Activated naive CD4-positive, alpha-beta T cell treated with anti-CD3 and anti-CD28 coated beads, Interleukin-2, amount 50 U/mL, for 16 hours (primary cell): Measurements from ENCODE around the gene ADAMTSL3.

Experiments used
- DNase-seq: peaks from one replicate; pipeline ENCODE4 v3.0.0-alpha.2; 2020

The ADAMTSL3 gene

DNA sequence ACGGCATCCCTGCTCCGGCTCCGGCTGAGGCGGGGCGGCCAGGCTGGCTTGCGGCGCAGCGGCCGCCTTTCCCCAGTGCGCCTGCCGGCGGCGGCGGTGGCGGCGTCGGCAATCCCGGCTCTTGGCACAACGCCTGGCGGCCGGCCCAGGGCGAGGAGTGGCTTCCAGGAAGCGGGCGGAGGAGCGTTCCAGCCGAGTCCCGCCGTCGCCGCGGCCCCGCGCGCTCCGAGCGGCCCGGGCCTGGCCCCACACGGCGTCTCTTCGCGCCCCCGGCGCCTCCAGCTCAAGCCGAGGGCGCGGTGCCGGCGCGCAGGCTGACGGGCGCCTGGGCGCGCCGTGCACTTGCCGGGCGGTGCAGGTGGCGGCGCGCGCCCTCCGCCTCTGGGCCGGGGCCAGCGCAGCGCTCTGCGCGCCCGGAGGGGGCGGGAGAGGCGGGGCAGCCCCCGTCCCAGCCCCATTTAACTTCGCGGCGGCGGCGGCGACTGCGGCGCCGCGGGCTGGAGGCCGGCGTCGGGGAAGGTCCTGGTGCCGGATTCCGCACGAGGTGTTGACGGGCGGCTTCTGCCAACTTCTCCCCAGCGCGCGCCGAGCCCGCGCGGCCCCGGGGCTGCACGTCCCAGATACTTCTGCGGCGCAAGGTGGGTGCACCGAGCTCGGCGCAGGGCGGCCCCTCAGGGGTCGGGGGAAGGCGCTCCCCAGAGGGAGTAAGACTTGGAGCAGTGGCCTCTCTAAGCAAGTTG, at the start of gene ADAMTSL3:
ADAMTSL3 (plus strand) TSS at position 485 of the 740 bp plus-strand sequence. CDS start 1,639 bp downstream, outside the sequence.
- DNase-seq, result no peak

DNA sequence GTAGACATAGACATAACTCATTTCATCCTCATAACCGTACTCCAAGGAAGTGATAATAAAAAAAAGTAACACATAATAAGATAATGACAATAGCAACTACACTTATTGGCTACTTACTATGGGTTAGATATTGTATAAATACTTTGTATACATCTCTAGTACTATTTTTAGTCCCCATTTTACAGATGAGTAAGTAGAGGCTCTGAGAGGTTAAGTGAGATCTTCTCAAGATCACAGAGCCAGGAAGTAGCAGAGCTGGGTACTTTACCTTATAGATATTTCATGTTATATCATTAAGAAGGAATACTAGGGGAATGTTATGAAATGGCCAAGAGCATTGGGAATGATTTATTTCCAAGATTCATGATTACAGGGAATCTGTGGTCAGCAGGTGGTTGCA, 49.4 kb upstream of the ADAMTSL3 start:
- DNase-seq, result no peak

DNA sequence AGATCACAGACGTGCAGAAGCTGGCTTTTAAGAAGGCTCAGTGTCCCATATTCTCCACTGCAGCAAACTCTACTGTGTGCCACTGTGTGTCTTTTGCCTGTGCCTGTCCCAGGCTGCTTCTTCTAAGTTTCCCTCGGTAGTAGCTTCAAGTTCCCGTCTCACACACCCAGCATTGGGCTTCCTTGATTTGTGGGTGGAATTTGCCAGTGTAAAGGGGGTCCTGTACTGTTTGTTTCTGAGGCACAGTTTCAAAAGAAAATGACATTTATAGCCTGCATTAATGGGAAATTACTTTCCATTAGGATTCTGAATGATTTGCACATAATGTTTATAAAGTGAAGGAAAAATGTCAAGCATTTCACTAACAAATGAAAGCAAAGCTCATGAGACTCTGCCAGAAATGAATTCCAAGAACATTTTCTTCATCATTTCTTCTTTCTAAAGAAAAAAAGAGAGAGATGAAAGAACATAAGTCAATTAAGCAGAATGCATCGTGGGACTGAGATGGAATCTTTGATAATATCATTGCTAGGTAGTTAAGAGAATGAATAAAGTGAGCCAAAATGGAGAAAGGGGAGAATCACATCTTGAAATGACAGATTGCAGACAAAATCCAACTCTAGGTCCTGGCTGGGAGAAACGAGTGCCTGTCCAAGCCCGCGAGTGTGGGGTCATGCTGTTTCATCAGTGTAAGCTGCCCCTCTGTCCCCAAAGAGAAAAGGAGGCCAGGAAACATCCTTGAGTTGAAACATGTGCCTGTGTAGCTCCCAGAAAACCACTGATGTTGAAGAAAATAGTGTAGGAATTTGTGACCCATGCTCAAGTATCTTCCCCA, 48.6 kb upstream of the ADAMTSL3 start:
- DNase-seq, result no peak

DNA sequence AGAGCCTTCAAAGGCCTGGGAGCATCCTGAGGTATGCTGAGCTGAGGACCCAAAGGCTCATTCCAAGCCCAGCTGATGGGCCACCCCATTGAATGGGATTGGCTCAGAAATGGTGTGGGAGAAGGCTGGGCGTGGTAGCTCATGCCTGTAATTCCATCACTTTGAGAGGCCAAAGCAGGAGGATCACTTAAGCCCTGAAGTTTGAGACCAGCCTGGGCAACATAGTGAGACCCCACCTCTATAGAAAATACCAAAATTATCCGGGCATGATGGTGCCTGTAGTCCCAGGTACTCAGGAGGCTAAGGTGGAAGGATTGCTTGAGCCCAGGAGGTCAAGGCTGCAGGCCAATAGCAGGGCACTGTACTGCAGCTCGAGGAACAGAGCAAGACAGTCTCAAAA, 43.8 kb upstream of the ADAMTSL3 start:
- no peak for DNase-seq

GRCh38 chr15:83610901-83611685, 42.8 kb upstream of the ADAMTSL3 start:
- no peak for DNase-seq

GRCh38 chr15:83612226-83612625, 41.7 kb upstream of the ADAMTSL3 start:
- DNase-seq, result no peak

- DNase-seq, result no peak
Measured at GRCh38 chr15:83612898-83613635, 40.9 kb upstream of the ADAMTSL3 start.

- DNase-seq, result no peak
Measured at GRCh38 chr15:83613714-83614113, 40.2 kb upstream of the ADAMTSL3 start.

GRCh38 chr15:83616840-83617239, 37.1 kb upstream of the ADAMTSL3 start:
- no peak for DNase-seq

GRCh38 chr15:83626171-83626802, 27.6 kb upstream of the ADAMTSL3 start:
- no peak for DNase-seq

DNA sequence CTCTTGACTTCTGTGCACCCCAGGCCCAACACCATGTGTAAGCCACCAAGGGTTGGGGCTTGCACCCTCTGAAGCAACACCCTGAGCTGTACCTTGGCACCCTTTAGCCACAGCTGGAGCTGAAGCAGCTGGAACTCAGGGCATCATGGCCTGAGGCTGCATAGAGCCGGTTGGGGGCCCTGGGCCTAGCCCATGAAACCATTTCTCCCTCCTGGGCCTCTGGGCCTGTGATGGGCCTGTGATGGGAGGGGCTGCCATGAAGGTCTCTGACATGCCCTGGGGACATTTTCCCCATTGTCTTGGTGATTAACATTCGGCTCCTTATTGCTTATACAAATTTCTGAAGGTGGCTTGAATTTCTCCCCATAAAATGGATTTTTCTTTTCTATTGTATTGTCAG, 22.4 kb upstream of the ADAMTSL3 start:
- DNase-seq, result no peak

- DNase-seq, result no peak
Measured at GRCh38 chr15:83643201-83643600, 10.7 kb upstream of the ADAMTSL3 start.

GRCh38 chr15:83644439-83644838, 9.5 kb upstream of the ADAMTSL3 start:
- DNase-seq, result no peak

DNA sequence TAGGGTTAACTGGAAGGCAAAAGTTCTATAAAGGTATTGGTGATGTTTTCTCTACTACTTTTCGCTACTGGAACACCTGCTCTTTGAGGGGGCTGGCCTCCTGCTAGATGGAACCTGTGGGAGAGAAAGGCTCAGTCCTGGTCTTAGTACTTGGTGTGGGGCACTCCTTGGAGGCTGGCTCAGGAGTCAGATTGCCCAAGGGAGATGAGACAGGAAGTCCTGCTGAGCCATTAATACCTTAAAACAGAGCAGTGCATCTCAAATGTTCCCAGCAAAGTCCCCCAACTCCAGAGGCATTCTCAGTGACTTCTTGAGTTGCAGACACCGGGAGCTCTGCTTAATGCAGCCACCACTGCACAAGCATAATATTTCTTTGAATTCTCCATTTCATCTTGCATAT, 3.1 kb upstream of the ADAMTSL3 start:
- no peak for DNase-seq

DNA sequence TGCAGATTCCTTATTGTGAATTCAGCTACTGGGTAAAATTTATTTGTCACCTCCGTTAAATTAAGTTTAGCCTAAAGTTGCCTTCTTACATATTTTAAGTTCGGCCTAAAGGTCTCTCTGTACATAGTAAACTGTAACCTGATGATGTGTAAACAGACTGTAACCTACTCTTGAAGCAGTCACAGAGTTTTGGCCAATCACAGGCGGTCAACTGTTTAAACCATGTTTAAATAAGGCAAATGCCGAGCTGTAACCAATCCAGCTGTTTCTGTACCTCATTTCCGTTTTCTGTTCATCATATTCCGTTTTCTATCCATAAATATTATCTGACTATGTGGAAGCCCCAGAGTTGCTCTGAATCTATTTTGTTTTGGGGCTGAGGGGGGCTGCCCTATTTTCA, 2.4 kb upstream of the ADAMTSL3 start:
- no peak for DNase-seq

GRCh38 chr15:83652626-83653204, 1.2 kb upstream of the ADAMTSL3 start:
- DNase-seq, result no peak

DNA sequence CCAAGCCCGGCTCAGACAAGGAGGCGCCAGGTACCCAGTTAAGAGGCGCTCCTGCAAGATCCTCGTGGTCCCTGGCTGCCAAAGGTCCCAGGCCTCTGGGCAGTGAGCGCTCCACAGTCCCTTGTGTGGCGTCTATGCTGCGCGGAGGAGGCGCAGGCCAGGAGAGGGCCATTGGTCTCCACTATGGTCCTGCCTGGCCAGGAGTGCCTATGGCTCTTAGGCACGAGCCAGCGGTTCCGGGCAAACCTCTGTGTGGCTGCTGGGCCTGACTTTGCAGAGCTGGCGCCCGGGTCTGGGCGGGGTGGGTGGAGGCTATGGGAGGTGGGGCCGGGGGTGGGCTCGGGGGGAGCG, 660 bp upstream of the ADAMTSL3 start:
- DNase-seq, result no peak

- DNase-seq, result no peak
Measured at GRCh38 chr15:83654379-83655236, 685 bp downstream of the ADAMTSL3 start.

DNA sequence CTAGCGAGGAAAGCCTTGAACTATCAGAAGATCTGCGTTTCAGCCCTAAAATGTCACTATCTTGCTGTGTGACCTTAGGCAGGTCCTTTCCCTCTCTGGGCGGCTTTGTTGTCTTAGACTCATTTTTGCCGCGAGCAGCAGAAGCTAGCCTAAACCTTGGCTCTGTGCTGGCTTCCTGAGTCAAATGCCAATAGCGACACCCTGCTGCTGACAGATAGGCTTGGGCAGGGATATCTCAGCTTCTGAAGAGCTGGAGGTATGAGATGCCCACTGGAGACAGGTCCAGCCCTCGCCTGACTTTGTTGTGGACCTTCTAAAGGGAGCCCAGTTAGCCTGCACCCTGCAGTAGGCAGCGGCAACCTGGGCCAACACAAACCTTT, 1.3 kb downstream of the ADAMTSL3 start:
- no peak for DNase-seq

DNA sequence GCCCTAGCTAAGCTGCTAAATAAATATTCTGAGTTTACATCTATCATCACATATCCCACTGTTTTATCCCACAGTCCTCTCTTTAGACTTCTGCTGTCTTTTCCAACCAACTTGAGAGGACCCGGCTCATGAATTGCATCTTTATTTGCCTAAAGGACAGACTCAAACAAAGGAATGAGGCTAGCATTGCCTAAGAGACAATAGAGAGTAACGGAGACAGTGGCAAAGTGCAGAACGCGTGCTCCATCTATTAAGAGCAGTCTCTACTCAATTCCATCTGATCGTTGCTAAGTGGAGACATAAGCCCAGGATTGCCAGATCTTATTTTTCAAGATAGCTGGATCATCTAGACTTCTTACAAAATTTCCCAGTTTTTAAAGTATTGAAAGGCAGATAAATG, 2.3 kb downstream of the ADAMTSL3 start:
- DNase-seq, result no peak

DNA sequence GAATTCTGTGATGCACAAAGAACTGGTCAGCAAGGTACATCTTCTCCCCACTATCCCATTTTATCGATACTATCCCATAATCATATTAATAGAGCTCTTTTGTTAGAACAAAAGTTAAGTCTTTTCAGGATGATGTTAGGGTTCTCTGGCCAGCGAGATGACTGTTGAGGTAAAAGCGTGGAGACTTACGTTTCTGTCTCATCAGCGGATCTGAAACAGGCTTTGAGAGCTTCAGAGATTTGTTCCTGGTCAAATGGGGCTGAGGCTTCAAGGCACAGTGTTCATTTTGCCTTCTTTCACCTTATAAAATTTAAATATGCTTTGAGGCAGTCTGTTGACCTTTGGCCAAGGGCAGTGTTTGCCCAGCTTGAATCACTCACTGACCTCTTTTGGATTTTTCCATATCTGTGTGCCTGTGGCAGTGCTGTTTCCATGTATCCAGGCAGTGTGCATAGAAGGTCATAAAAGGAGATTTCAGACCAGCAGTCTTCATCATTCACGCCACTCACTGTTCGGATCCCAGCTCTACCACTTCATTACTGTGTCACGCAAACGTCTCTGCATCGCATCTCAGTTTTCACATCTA, 3.1 kb downstream of the ADAMTSL3 start:
- no peak for DNase-seq
